Hepatocyte (in vitro differentiated cells): ENCODE measurements around the gene ZC3H7B. TPM values are rescaled to one million over a fixed set of nuclear protein-coding genes. Genes with fewer than 3 reads are reported as not detected.

Experiments used
- DNase-seq: peaks from one replicate; pipeline ENCODE4 v3.0.0-alpha.2; 2016; ENCODE audit warnings: low spot score
- H2AFZ ChIP-seq: fragments of 200-600 bp; sonication (generic); 2 replicates; pipeline ENCODE4 v1.6.0; 2016; ENCODE audit warnings: antibody characterized with exemption, mild to moderate bottlenecking
- H3K27ac ChIP-seq: fragments of 200-600 bp; sonication (generic); 2 replicates; pipeline ENCODE4 v1.5.1; 2016; ENCODE audit warnings: mild to moderate bottlenecking
- H3K27me3 ChIP-seq: fragments of 200-600 bp; sonication (generic); 2 replicates; pipeline ENCODE4 v1.6.1; 2016
- H3K36me3 ChIP-seq: fragments of 200-600 bp; sonication (generic); replicated peaks from 2 replicates; pipeline ENCODE4 v1.5.1; 2016; ENCODE audit warnings: low read depth; ENCODE audit not compliant: insufficient read depth
- H3K4me1 ChIP-seq: fragments of 200-600 bp; sonication (generic); 2 replicates; pipeline ENCODE4 v1.5.1; 2016; ENCODE audit warnings: mild to moderate bottlenecking, moderate library complexity; ENCODE audit not compliant: insufficient read depth
- H3K4me2 ChIP-seq: fragments of 200-600 bp; sonication (generic); 2 replicates; pipeline ENCODE4 v1.6.0; 2016
- H3K4me3 ChIP-seq: fragments of 200-600 bp; sonication (generic); 2 replicates; pipeline ENCODE4 v1.5.1; 2016; ENCODE audit warnings: mild to moderate bottlenecking
- H3K79me2 ChIP-seq: fragments of 200-600 bp; sonication (generic); 2 replicates; pipeline ENCODE4 v1.6.0; 2017; ENCODE audit warnings: mild to moderate bottlenecking
- H3K9me2 ChIP-seq: fragments of 200-600 bp; sonication (generic); replicated peaks from 2 replicates; pipeline ENCODE4 v1.6.0; 2017; ENCODE audit warnings: mild to moderate bottlenecking; ENCODE audit not compliant: insufficient read depth
- H3K9me3 ChIP-seq: fragments of 200-600 bp; sonication (generic); 2 replicates; pipeline ENCODE4 v1.5.1; 2016; ENCODE audit warnings: low read depth, mild to moderate bottlenecking
- H4K20me1 ChIP-seq: fragments of 200-600 bp; sonication (generic); 2 replicates; pipeline ENCODE4 v1.6.0; 2016; ENCODE audit warnings: mild to moderate bottlenecking; ENCODE audit not compliant: insufficient read depth, poor library complexity, severe bottlenecking
- EZH2 ChIP-seq: fragments of 200-600 bp; sonication (generic); IDR thresholded peaks from 2 replicates; pipeline ENCODE4 v1.6.1; 2016; ENCODE audit warnings: antibody characterized with exemption, mild to moderate bottlenecking, borderline replicate concordance
- EZH2phosphoT487 ChIP-seq: fragments of 200-600 bp; sonication (generic); IDR thresholded peaks from one replicate; pipeline ENCODE4 v1.6.1; 2018; ENCODE audit warnings: antibody characterized with exemption, mild to moderate bottlenecking, low read depth, moderate library complexity; ENCODE audit not compliant: unreplicated experiment, severe bottlenecking
- WGBS: methylation state at CpG from one replicate; pipeline ENCODE4 v1.1.6; 2016; ENCODE audit warnings: low lambda C conversion rate; ENCODE audit errors: missing lambda C conversion rate; 5-methylcytosine and 5-hydroxymethylcytosine counted together
- polyA plus RNA-seq: library from polyadenylated mRNA; unstranded; fragments of >200 nt; fragmentation: Nextera tagmentation; extraction: Ambion mirVana; gene quantifications from 2 replicates; pipeline ENCODE4 v1.2.1, GENCODE V29; 2016
- total RNA-seq: library from RNA; depleted of rRNA; stranded (reverse); fragments of >200 nt; gene quantifications from 2 replicates; pipeline ENCODE4 v1.2.3, GENCODE V29; 2014
- TF ChIP-seq, protein P1 (sequence below): fragments of 200-600 bp; sonication (generic); IDR thresholded peaks from 2 replicates; pipeline ENCODE4 v1.5.1; 2016; ENCODE audit warnings: antibody characterized with exemption, mild to moderate bottlenecking; ENCODE audit not compliant: poor library complexity

Gene ZC3H7B, protein sequence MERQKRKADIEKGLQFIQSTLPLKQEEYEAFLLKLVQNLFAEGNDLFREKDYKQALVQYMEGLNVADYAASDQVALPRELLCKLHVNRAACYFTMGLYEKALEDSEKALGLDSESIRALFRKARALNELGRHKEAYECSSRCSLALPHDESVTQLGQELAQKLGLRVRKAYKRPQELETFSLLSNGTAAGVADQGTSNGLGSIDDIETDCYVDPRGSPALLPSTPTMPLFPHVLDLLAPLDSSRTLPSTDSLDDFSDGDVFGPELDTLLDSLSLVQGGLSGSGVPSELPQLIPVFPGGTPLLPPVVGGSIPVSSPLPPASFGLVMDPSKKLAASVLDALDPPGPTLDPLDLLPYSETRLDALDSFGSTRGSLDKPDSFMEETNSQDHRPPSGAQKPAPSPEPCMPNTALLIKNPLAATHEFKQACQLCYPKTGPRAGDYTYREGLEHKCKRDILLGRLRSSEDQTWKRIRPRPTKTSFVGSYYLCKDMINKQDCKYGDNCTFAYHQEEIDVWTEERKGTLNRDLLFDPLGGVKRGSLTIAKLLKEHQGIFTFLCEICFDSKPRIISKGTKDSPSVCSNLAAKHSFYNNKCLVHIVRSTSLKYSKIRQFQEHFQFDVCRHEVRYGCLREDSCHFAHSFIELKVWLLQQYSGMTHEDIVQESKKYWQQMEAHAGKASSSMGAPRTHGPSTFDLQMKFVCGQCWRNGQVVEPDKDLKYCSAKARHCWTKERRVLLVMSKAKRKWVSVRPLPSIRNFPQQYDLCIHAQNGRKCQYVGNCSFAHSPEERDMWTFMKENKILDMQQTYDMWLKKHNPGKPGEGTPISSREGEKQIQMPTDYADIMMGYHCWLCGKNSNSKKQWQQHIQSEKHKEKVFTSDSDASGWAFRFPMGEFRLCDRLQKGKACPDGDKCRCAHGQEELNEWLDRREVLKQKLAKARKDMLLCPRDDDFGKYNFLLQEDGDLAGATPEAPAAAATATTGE
- 27.1 and 30.5 TPM in 2 replicates for total RNA-seq
- polyA plus RNA-seq = 6.4 and 6.9 TPM in 2 replicates

DNA sequence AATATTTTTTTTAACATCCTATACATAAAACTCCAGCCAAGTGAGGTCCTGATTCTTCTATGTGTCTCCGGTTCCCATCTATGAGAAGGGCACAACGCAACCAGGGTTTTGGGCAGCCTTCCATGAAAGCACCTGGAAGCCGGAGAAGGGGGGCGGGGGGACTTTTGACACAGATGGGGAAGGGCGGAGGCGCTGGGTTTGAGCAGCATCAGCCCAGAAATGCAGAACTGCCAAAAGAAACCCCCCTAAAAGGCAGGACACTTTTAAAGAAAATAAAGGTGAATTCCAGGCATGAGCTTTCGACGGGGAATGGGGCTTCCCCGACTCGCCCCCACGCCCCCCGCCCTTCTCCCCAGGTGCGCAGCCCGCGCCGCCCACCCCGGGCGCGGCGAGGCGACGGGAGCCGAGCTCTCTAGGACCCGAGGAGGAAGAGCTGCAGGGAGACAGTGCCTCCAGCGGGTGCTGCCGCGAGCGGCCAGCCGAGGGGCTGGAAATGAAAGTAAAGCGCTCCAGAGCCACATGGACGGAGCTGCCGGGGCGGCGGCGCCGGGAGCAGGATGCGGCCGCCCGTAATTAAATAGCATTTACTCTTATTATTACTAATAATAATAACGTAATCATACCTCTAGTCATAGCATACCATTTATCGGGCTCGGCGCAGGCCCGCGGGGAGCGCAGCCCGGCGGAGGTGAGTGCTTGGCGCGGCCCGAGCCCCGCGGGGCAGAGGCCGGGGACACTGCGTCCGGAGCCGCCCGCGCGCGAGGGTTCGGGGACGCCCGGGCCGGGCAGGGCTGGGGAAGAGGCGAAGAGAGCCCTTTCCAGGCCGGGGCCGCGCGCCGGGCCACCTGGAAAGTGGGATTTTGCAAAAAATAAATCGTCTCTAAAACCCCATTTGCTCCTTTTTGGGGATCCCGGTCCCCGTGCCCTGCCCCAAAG is at the start of gene ZC3H7B:
Gene ZC3H7B, plus strand, starts transcription at position 441 of the 936 bp plus-strand sequence. CDS start 19,136 bp downstream, outside the sequence.
- Histone ChIP-seq H4K20me1 (no peaks in the 10 kb centered on the region), H3K4me3 (peak within 1 kb of the TSS; percentile 94), H3K79me2 (peaks cover 58% of the 10 kb centered on the region), H2AFZ (peak within 1 kb of the TSS; percentile 94), H3K27ac (peak within 1 kb of the TSS; percentile 97), H3K9me3 (no peaks in the 10 kb centered on the region), H3K4me2 (peak within 1 kb of the TSS; percentile 93), H3K36me3 (no peaks in the 10 kb centered on the region), H3K9me2 (no peaks in the 10 kb centered on the region), H3K4me1 (peaks cover 19% of the 10 kb centered on the region), H3K27me3 (no peaks in the 10 kb centered on the region)
- WGBS = under 1% methylated on average over 71 of the region's 74 CpGs
- TF ChIP-seq EZH2 (no peak), EZH2phosphoT487 (no peak)
- TF ChIP-seq, protein P1, sequence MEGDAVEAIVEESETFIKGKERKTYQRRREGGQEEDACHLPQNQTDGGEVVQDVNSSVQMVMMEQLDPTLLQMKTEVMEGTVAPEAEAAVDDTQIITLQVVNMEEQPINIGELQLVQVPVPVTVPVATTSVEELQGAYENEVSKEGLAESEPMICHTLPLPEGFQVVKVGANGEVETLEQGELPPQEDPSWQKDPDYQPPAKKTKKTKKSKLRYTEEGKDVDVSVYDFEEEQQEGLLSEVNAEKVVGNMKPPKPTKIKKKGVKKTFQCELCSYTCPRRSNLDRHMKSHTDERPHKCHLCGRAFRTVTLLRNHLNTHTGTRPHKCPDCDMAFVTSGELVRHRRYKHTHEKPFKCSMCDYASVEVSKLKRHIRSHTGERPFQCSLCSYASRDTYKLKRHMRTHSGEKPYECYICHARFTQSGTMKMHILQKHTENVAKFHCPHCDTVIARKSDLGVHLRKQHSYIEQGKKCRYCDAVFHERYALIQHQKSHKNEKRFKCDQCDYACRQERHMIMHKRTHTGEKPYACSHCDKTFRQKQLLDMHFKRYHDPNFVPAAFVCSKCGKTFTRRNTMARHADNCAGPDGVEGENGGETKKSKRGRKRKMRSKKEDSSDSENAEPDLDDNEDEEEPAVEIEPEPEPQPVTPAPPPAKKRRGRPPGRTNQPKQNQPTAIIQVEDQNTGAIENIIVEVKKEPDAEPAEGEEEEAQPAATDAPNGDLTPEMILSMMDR = peak; percentile 49
- DNase-seq = peak; percentile 93

DNA sequence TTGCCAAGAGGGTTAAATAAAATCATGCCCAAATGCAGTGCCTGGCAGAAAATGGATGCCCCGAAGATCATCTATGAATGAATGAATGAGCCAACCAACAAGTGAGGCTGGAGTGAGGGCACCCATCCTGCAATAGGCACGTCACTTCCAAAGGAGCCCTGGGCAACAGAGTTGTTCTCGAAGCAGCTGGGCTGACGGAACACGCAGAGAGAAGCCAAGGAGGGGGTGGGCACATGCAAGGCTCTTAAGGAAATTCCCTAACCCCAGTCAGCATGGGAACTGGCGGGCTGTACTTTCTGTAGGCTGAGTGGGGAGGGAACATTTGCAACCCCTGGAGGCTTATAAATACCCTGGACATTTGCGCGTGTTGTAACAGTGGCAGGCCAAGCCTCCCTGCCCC is 49.0 kb upstream of the ZC3H7B start:
- Histone ChIP-seq H3K27me3 (no peaks in the 10 kb centered on the region), H3K27ac (no peak overlapping the region), H2AFZ (no peak overlapping the region), H3K4me1 (no peaks in the 10 kb centered on the region), H4K20me1 (no peaks in the 10 kb centered on the region), H3K9me2 (no peaks in the 10 kb centered on the region), H3K9me3 (no peaks in the 10 kb centered on the region), H3K4me3 (no peak overlapping the region), H3K4me2 (no peak overlapping the region), H3K36me3 (no peaks in the 10 kb centered on the region), H3K79me2 (no peaks in the 10 kb centered on the region)
- WGBS = 95% methylated on average over 8 of the region's 8 CpGs
- DNase-seq = no peak
- TF ChIP-seq EZH2phosphoT487 (no peak), EZH2 (no peak)
- TF ChIP-seq, protein P1 = no peak

DNA sequence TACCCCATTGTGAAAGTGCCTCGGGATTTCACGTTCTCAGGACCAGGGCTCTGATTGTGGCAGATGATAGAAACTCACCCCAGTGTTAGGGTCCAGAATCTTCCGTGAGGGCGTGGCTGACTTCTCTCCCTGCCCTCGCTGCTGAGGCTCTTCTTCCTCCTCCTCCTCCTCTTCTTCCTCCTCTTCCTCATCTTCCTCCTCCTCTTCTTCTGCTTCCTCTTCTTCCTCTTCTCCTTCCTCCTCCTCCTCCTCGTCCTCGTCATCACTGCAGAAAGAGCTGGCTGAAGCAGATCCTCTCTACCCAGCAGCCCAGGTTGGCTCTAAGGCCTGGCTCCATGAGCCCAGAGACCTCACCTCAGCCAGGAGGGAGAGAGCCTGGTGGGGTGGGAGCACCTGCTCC is 47.1 kb upstream of the ZC3H7B start:
- WGBS = 97% methylated on average over 7 of the region's 7 CpGs
- no peak for DNase-seq
- no peaks in the 10 kb centered on the region for H3K9me3 ChIP-seq
- H3K27ac ChIP-seq = no peak overlapping the region
- no peaks in the 10 kb centered on the region for H4K20me1 ChIP-seq
- no peaks in the 10 kb centered on the region for H3K36me3 ChIP-seq
- H3K9me2 ChIP-seq = no peaks in the 10 kb centered on the region
- no peaks in the 10 kb centered on the region for H3K4me1 ChIP-seq
- H3K79me2 ChIP-seq = no peaks in the 10 kb centered on the region
- H2AFZ ChIP-seq = no peak overlapping the region
- H3K27me3 ChIP-seq = no peaks in the 10 kb centered on the region
- no peak overlapping the region for H3K4me2 ChIP-seq
- no peak overlapping the region for H3K4me3 ChIP-seq
- no peak for TF ChIP-seq EZH2phosphoT487
- TF ChIP-seq, protein P1 = no peak
- no peak for TF ChIP-seq EZH2
